Measurements from ENCODE around the gene SLC33A1. TPM values are rescaled to one million over a fixed set of nuclear protein-coding genes. Genes with fewer than 3 reads are reported as not detected.

The SLC33A1 gene
- total RNA-seq, 1 experiment from 2014 or later: 28.6 TPM

DNA sequence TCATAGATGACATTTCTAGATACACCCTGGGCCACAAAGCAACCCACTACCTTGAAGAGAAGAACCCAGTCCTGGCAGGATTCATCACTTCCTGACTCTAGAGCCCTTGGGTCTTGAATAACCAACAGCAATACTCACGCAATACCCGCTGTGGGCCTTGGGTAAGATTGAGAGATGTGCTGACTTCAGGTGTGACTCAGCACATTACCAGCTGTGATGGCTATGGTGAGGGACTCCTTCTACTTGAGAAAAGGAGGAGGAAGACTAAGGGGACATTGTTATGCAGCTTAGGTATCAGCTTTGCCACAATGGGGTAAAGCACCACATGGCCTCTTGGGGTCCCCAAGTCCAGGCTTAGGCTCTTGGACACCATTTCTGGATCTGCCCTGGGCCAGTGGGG, 63.0 kb downstream of the SLC33A1 start:
- no TSS peak for BruUV-seq (replicated peaks)
- no peak for DNase-seq
- CTCF ChIA-PET: no interaction called here

DNA sequence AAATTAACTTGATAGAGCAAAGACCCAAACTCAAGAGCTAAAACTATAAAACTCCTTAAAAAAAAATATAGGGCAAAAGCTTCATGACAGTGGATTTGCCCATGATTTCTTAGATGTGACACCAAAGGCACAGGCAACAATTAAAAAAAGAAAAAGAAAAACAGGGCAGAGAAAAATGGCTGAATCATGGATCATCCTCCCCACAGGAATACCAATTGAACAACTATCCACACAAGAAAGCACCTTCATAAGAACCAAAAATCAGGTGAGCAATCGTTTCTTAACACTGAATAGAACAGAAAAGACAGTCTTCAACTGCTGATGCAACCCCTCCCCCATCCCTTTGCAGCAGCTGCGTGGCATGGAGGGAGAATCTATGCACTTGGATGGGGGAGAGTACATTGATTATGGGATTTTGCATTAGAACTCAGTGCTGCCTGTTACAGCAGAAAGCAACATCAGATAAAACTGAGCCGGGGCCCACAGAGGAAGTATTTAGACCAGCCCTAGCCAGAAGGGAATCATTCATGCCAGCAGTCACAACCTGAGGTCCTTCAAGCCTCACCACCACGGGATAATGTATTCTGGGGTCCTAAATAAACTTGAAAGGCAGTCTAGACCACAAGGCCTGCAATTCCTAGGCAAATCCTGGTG, 63.8 kb downstream of the SLC33A1 start:
- ChIA-PET CTCF (no interaction called here), POLR2A (ENCODE audit: unreplicated experiment) (no interaction called here)

More for the DNA sequence above, 63.0 kb downstream of the SLC33A1 start:
- no peak overlapping the region for H3K27ac ChIP-seq
- intact Hi-C loops (cut with micrococcal nuclease; ENCODE audit: unreplicated experiment): no loop called here
- H3K9me3 ChIP-seq (ENCODE audit: insufficient read depth, low read depth): no peaks in the 10 kb centered on the region
- H2AFZ ChIP-seq: no peak overlapping the region
- H3K27me3 ChIP-seq (ENCODE audit: insufficient read depth, low read depth): no peaks in the 10 kb centered on the region
- no peak overlapping the region for H3K4me2 ChIP-seq
- no peaks in the 10 kb centered on the region for H3K4me1 ChIP-seq (replicated peaks; ENCODE audit: insufficient read depth)
- H3K4me3 ChIP-seq: no peak overlapping the region
- POLR2A ChIA-PET (ENCODE audit: unreplicated experiment): no interaction called here
- H3K36me3 ChIP-seq (ENCODE audit: low read depth): 0 out of 2 replicates have a peak, but pooled peaks cover 5% of the 10 kb centered on the region
- no peaks in the 10 kb centered on the region for H3K79me2 ChIP-seq (ENCODE audit: low read depth)
- peaks cover 4% of the 10 kb centered on the region; the same call in 1 of the 2 replicates for H3F3A ChIP-seq (ENCODE audit: insufficient read depth, low read depth)
- H4K20me1 ChIP-seq (ENCODE audit: insufficient read depth): no peaks in the 10 kb centered on the region
- TF ChIP-seq, protein P1, sequence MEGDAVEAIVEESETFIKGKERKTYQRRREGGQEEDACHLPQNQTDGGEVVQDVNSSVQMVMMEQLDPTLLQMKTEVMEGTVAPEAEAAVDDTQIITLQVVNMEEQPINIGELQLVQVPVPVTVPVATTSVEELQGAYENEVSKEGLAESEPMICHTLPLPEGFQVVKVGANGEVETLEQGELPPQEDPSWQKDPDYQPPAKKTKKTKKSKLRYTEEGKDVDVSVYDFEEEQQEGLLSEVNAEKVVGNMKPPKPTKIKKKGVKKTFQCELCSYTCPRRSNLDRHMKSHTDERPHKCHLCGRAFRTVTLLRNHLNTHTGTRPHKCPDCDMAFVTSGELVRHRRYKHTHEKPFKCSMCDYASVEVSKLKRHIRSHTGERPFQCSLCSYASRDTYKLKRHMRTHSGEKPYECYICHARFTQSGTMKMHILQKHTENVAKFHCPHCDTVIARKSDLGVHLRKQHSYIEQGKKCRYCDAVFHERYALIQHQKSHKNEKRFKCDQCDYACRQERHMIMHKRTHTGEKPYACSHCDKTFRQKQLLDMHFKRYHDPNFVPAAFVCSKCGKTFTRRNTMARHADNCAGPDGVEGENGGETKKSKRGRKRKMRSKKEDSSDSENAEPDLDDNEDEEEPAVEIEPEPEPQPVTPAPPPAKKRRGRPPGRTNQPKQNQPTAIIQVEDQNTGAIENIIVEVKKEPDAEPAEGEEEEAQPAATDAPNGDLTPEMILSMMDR (conservative IDR thresholded peaks at IDR 0.05): no peak
- no peak for TF ChIP-seq EZH2 (IDR thresholded peaks at IDR 0.05; ENCODE audit: low read depth)
- 0 out of 2 replicates have a peak, but pooled peaks cover 5% of the 10 kb centered on the region for H3K9me2 ChIP-seq (ENCODE audit: insufficient read depth)

DNA sequence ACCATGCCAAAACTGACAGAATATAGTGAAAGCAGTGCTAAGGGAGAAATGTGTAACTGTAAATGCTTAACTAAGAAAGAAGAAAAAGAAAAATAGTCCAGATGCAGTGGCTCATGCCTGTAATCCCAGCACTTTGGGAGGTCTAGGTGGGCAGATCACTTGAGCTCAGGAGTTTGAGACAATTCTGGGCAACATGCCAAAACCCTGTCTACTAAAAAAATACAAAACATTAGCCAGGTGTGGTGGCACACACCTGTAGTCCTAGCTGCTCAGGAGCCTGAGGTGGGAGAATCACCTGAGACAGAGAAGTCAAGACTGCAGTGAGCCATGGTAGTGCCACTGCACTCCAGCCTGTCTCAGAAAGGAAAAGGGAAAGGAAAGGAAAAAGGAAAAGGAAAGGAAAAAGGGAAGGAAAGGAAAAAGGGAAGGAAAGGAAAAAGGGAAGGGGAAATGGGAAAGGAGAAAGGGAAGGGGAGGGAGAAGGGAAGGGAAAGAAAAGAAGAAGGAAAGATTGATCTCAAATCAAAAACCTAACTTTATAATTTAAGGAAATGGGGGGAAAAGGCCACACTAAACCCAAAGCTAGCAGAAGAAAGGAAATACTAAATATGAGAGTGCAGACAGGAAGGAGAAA, 68.4 kb downstream of the SLC33A1 start:
- no peak overlapping the region for H3K4me2 ChIP-seq
- ChIA-PET POLR2A (ENCODE audit: unreplicated experiment) (interaction anchor here (0.7 kb wide), 1 partner anchor 13 kb away, joined by 4 read pairs; no protein-coding TSS in a partner anchor), CTCF (no interaction called here)
- H4K20me1 ChIP-seq (ENCODE audit: insufficient read depth): no peaks in the 10 kb centered on the region
- no peak overlapping the region for H3K27ac ChIP-seq
- no peaks in the 10 kb centered on the region for H3K79me2 ChIP-seq (ENCODE audit: low read depth)
- peaks cover 11% of the 10 kb centered on the region; the same call in 1 of the 2 replicates for H3K9me3 ChIP-seq (ENCODE audit: insufficient read depth, low read depth)
- H3K4me1 ChIP-seq (replicated peaks; ENCODE audit: insufficient read depth): no peaks in the 10 kb centered on the region
- H3F3A ChIP-seq (ENCODE audit: insufficient read depth, low read depth): peaks cover 12% of the 10 kb centered on the region
- no peak for TF ChIP-seq EZH2 (IDR thresholded peaks at IDR 0.05; ENCODE audit: low read depth)
- TF ChIP-seq, protein P1 (conservative IDR thresholded peaks at IDR 0.05): no peak
- no TSS peak for BruUV-seq (replicated peaks)
- 0 out of 2 replicates have a peak, but pooled peaks cover 5% of the 10 kb centered on the region for H3K9me2 ChIP-seq (ENCODE audit: insufficient read depth)
- no peak overlapping the region for H2AFZ ChIP-seq
- H3K36me3 ChIP-seq (ENCODE audit: low read depth): no peaks in the 10 kb centered on the region
- H3K4me3 ChIP-seq: no peak overlapping the region
- intact Hi-C loops (cut with micrococcal nuclease; ENCODE audit: unreplicated experiment): no loop called here
- H3K27me3 ChIP-seq (ENCODE audit: insufficient read depth, low read depth): no peaks in the 10 kb centered on the region
- no peak for DNase-seq

More for the DNA sequence above, 63.8 kb downstream of the SLC33A1 start:
- TF ChIP-seq, protein P1 (conservative IDR thresholded peaks at IDR 0.05): no peak
- TF ChIP-seq EZH2 (IDR thresholded peaks at IDR 0.05; ENCODE audit: low read depth): no peak
- no peak for DNase-seq
- no peak overlapping the region for H3K4me3 ChIP-seq
- 0 out of 2 replicates have a peak, but pooled peaks cover 5% of the 10 kb centered on the region for H3K36me3 ChIP-seq (ENCODE audit: low read depth)
- H3K9me3 ChIP-seq (ENCODE audit: insufficient read depth, low read depth): no peaks in the 10 kb centered on the region
- no TSS peak for BruUV-seq (replicated peaks)
- H3K9me2 ChIP-seq (ENCODE audit: insufficient read depth): 0 out of 2 replicates have a peak, but pooled peaks cover 5% of the 10 kb centered on the region
- no peak overlapping the region for H3K27ac ChIP-seq
- peaks cover 4% of the 10 kb centered on the region; the same call in 1 of the 2 replicates for H3F3A ChIP-seq (ENCODE audit: insufficient read depth, low read depth)
- no peak overlapping the region for H2AFZ ChIP-seq
- intact Hi-C loops (cut with micrococcal nuclease; ENCODE audit: unreplicated experiment): no loop called here
- no peak overlapping the region for H3K4me2 ChIP-seq
- no peaks in the 10 kb centered on the region for H4K20me1 ChIP-seq (ENCODE audit: insufficient read depth)
- H3K27me3 ChIP-seq (ENCODE audit: insufficient read depth, low read depth): no peaks in the 10 kb centered on the region
- H3K4me1 ChIP-seq (replicated peaks; ENCODE audit: insufficient read depth): no peaks in the 10 kb centered on the region
- H3K79me2 ChIP-seq (ENCODE audit: low read depth): no peaks in the 10 kb centered on the region

Data from PC-9 (cell line).